GM12864 (cell line): ENCODE results near the gene SAT2.

Source experiments
- DNase-seq: peaks from one replicate; pipeline ENCODE4 v3.0.0-alpha.2; 2011; ENCODE audit warnings: low read depth
- H3K4me3 ChIP-seq: 2 replicates; pipeline ENCODE4 v1.5.1; 2011; ENCODE audit warnings: mild to moderate bottlenecking, low read depth, low read length, control low read depth
- TF ChIP-seq, protein P1 (sequence below): IDR thresholded peaks from 2 replicates; pipeline ENCODE4 v1.5.1; 2011; ENCODE audit warnings: low read depth, mild to moderate bottlenecking, moderate library complexity, low read length, control low read depth, inconsistent platforms; ENCODE audit errors: missing control alignments

SAT2 gene

DNA sequence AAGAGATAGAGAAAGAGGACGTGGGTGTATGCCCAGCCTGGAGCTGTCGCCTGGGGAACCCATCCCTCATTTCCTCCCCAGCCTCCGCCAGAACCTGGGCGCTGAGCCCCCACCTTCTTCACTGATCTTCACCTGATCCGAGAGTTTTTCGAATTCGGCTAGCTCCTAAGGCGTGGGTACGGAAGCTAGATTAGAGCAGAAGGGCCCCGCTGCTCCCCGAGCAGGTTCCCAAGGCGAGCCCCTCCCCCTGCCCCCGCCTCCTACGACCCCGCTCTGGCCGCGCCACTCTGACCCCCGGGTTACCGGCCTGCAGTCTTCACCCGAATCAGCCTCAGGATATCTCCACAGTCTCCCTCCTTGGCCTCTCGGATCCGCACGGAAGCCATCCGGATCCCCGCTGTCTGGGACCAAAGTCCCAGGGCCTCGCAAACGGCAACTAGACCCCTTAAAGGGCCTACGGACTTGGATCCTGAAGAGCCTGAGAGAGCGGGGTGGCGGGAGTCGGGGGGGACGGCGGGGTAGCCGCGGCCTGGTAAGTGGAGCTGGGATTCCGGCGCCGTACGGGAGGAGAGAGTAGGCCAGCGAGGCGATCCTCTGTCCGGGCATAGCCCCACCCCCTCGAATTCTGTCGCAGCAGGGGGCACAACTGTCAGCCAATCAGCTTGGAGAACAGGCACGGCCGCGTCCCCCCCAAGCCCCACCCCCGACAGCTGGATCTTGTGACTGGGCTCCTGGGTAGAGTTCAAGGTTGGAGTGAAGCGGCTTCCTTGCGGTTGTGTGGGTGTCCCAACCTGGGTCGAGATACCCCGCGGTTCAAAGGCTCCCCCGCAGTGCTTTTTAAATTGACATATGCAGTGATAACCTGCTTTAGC lies at the start of gene SAT2:
TSS of gene SAT2 (minus strand) at position 572 of the 872 bp plus-strand sequence. CDS start at position 386, 186 bp downstream.
- peak; percentile 75 for DNase-seq
- TF ChIP-seq, protein P1, sequence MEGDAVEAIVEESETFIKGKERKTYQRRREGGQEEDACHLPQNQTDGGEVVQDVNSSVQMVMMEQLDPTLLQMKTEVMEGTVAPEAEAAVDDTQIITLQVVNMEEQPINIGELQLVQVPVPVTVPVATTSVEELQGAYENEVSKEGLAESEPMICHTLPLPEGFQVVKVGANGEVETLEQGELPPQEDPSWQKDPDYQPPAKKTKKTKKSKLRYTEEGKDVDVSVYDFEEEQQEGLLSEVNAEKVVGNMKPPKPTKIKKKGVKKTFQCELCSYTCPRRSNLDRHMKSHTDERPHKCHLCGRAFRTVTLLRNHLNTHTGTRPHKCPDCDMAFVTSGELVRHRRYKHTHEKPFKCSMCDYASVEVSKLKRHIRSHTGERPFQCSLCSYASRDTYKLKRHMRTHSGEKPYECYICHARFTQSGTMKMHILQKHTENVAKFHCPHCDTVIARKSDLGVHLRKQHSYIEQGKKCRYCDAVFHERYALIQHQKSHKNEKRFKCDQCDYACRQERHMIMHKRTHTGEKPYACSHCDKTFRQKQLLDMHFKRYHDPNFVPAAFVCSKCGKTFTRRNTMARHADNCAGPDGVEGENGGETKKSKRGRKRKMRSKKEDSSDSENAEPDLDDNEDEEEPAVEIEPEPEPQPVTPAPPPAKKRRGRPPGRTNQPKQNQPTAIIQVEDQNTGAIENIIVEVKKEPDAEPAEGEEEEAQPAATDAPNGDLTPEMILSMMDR = no peak
- H3K4me3 ChIP-seq = peak within 1 kb of the TSS; percentile 80

DNA sequence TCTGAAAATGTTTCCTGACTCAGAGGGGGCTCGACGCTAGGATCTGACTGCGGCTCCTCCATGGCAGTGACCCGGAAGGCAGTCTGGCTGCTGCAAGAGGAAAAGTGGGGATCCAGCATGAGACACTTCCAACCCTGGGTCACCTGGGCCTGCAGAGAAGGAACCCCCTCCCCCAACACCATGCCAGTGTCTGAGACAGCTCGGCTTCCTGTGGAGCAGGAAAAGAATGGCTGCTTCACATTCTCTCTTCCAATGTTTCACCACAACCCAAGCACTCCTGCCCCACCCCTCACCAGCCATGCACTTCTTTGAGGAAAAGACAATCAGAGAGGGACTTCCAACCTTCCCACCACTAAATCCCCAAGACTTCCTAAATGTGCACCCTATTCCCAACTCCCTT lies 48.9 kb upstream of the SAT2 start:
- TF ChIP-seq, protein P1 = no peak
- no peak for DNase-seq
- H3K4me3 ChIP-seq = no peak overlapping the region

DNA sequence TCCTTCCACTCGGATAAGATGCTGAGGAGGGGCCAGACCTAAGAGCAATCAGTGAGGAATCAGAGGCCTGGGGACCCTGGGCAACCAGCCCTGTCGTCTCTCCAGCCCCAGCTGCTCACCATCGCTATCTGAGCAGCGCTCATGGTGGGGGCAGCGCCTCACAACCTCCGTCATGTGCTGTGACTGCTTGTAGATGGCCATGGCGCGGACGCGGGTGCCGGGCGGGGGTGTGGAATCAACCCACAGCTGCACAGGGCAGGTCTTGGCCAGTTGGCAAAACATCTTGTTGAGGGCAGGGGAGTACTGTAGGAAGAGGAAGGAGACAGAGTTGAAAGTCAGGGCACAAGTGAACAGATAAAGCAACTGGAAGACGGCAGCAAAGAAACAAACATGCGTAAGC lies 47.3 kb upstream of the SAT2 start:
- TF ChIP-seq, protein P1 = no peak
- no peak for DNase-seq
- H3K4me3 ChIP-seq = no peak overlapping the region

DNA sequence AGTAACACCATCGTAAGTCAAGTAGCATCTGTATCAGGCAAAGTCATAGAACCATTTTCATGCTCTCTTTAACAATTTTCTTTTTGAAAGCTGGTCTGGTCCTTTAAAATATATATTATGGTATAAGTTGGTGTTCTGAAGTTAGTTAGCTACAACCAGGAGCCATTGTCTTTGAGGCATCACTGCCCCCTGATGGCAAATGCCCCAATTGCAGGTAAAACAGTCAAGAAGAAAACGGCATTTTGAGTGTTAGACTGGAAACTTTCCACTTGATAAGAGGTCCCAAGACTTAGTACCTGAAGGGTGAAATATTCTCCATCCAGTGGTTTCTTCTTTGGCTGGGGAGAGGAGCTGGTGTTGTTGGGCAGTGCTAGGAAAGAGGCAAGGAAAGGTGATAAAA lies 45.6 kb upstream of the SAT2 start:
- no peak for DNase-seq
- TF ChIP-seq, protein P1 = peak; percentile 53
- H3K4me3 ChIP-seq = no peak overlapping the region

DNA sequence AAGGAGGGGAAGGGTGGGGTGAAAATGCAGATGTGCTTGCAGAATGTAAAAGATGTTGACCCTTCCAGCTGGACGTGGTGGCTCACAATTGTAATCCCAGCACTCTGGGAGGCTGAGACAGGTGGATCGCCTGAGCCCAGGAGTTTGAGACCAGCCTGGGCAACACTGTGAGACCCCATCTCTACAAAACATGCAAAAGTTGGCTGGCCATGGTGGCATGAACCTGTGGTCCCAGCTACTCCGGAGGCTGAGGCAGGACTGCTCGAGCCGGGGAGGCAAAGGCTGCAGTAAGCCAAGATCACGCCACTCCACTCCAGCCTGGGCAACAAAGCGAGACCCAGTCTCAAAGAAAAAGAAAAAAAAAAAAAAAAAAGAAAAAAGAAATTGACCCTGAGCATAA lies 40.9 kb upstream of the SAT2 start:
- no peak overlapping the region for H3K4me3 ChIP-seq
- DNase-seq = no peak
- TF ChIP-seq, protein P1 = no peak

DNA sequence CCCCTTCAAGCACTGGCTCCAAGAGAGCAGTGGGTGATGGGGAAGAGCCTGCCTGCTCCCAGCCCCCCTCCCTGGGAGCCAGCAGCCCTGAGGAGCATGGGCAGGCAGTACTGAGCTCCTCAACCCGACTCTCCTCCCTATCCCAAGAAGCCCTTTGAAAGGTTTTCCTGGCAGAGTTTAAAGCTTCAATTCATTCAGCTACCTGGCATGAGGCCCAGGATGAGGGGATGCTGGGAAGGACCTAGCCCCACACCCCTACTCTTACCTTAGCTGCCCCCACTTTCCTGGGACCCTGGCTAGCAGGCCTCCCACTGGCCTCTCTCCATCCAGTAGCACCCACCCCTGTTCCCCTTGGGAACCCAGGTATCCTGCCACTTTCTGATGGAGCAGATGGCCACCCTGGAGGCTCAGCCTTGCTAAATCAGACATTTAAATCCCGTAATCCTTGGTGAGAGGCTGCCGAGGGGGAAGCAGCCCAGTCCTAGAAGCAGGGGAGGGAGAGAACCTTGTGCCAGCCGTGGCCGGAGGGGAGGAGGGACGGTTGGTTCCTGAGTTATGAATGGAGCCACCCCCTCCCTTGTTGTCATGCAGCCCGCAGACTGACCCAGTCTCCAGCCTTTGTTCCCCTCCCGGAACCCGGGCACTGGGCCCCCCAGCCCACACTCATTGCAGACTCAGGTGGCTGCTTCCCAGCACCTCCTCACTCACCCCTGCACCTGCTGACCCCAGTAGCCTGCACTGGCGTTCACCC lies 40.2 kb upstream of the SAT2 start:
- no peak overlapping the region for H3K4me3 ChIP-seq
- TF ChIP-seq, protein P1 = no peak
- no peak for DNase-seq
